Endothelial cell of umbilical vein (primary cell): ENCODE data around the gene MPV17. TPM values are rescaled to one million over a fixed set of nuclear protein-coding genes. Genes with fewer than 3 reads are reported as not detected.

ENCODE experiments used
- BruUV-seq: library from RNA; stranded (reverse); fragments of 400-500 nt; replicated peaks from 2 replicates; lab custom pipeline; 2021; lab: Mats Ljungman, UMichigan
- CTCF ChIA-PET: fragments of 300-600, 350-600 bp; sonication (Branson Sonifier 250); formaldehyde crosslinking; loops from one replicate; lab custom pipeline; 2021; ENCODE audit warnings: antibody characterized with exemption, inconsistent platforms; lab: Charles Lee
- POLR2A ChIA-PET: fragments of 300-600, 350-600 bp; sonication (Branson Sonifier 250); formaldehyde crosslinking; loops from one replicate; lab custom pipeline; 2021; ENCODE audit warnings: antibody characterized with exemption, inconsistent platforms; lab: Charles Lee
- DNase-seq: peaks from one replicate; pipeline ENCODE4 v3.0.0-alpha.2; 2011; ENCODE audit warnings: low read depth, low spot score
- FAIRE-seq: peaks from 2 replicates; lab custom pipeline; 2011; peaks lifted over from hg19 to GRCh38; lab: Jason Lieb, UNC
- H2AFZ ChIP-seq: 2 replicates; pipeline ENCODE4 v1.6.0; 2012; ENCODE audit warnings: low read depth, low read length, control low read depth, inconsistent platforms
- H3K27ac ChIP-seq: 2 replicates; pipeline ENCODE4 v1.5.1; 2011; ENCODE audit warnings: low read depth, mild to moderate bottlenecking, control low read depth, low read length, moderate library complexity; ENCODE audit not compliant: insufficient read depth
- H3K27me3 ChIP-seq, 2 experiments: 2 replicates each; pipeline versions ENCODE4 v1.6.0 to v1.6.1; 2011; ENCODE audit warnings: low read length in 2 of 2, mixed read lengths in 1 of 2; ENCODE audit not compliant: control insufficient read depth in 2 of 2, insufficient read depth in 2 of 2
- H3K36me3 ChIP-seq, 2 experiments: 2 replicates in 1 of 2; 3 replicates in 1 of 2; pipeline ENCODE4 v1.5.1; 2011; ENCODE audit warnings: low read length in 2 of 2, mild to moderate bottlenecking in 1 of 2, moderate library complexity in 1 of 2; ENCODE audit not compliant: control insufficient read depth in 2 of 2, insufficient read depth in 2 of 2; ENCODE audit errors: extremely low read depth in 1 of 2
- H3K4me1 ChIP-seq: 3 replicates; pipeline ENCODE4 v1.5.1; 2011; ENCODE audit warnings: mild to moderate bottlenecking, low read length; ENCODE audit not compliant: control insufficient read depth, insufficient read depth; ENCODE audit errors: extremely low read depth
- H3K4me2 ChIP-seq: 2 replicates; pipeline ENCODE4 v1.6.1; 2011; ENCODE audit warnings: low read length, control low read depth, mixed read lengths; ENCODE audit not compliant: insufficient read depth
- H3K4me3 ChIP-seq, 3 experiments: fragments of 200-600 bp in 1 of 3; sonication (generic), shearing (Covaris generic) in 1 of 3; replicated peaks in 1 of 3; 2 replicates each; pipeline ENCODE4 v1.5.1; 2011 to 2016; ENCODE audit warnings: control low read depth in 3 of 3, low read length in 3 of 3, mild to moderate bottlenecking in 2 of 3, inconsistent platforms in 1 of 3, low read depth in 1 of 3, moderate library complexity in 1 of 3; ENCODE audit not compliant: insufficient read depth in 1 of 3
- H3K79me2 ChIP-seq: 2 replicates; pipeline ENCODE4 v1.6.0; 2012; ENCODE audit warnings: low read length, inconsistent platforms; ENCODE audit not compliant: control insufficient read depth, insufficient read depth
- H3K9ac ChIP-seq: replicated peaks from 2 replicates; pipeline ENCODE3; 2011; ENCODE audit warnings: low read length, control low read depth; ENCODE audit not compliant: insufficient read depth; ENCODE audit errors: extremely low read depth
- H3K9me1 ChIP-seq: replicated peaks from 3 replicates; pipeline ENCODE4 v1.6.0; 2011; ENCODE audit warnings: mild to moderate bottlenecking, low read length; ENCODE audit not compliant: control insufficient read depth, insufficient read depth; ENCODE audit errors: extremely low read depth
- H3K9me3 ChIP-seq: replicated peaks from 2 replicates; pipeline ENCODE4 v1.5.1; 2012; ENCODE audit warnings: low read length, inconsistent platforms; ENCODE audit not compliant: control insufficient read depth, insufficient read depth
- H4K20me1 ChIP-seq: replicated peaks from 2 replicates; pipeline ENCODE3; 2011; ENCODE audit warnings: mild to moderate bottlenecking, low read length; ENCODE audit not compliant: control insufficient read depth, insufficient read depth; ENCODE audit errors: extremely low read depth
- CTCF ChIP-seq, 2 donors: IDR thresholded peaks; 1 replicate in 1 of 2; 2 replicates in 1 of 2; pipeline ENCODE4 v1.5.1; 2011; ENCODE audit warnings: low read length in 2 of 2, mild to moderate bottlenecking in 2 of 2, moderate library complexity in 2 of 2, control low read depth in 1 of 2, inconsistent platforms in 1 of 2, low read depth in 1 of 2; ENCODE audit not compliant: insufficient read depth in 1 of 2; ENCODE audit errors: extremely low read depth in 1 of 2
- EZH2 ChIP-seq: IDR thresholded peaks from 2 replicates; pipeline ENCODE4 v1.6.1; 2012; ENCODE audit warnings: borderline replicate concordance, low read depth, mild to moderate bottlenecking, moderate library complexity, low read length, inconsistent platforms; ENCODE audit not compliant: severe bottlenecking
- FOS ChIP-seq: IDR thresholded peaks from 2 replicates; pipeline ENCODE4 v1.6.1; 2011; ENCODE audit warnings: mild to moderate bottlenecking, low read length, moderate library complexity, borderline replicate concordance; ENCODE audit not compliant: insufficient read depth
- GATA2 ChIP-seq: IDR thresholded peaks from 2 replicates; pipeline ENCODE4 v1.7.0; 2011; ENCODE audit warnings: low read depth, mild to moderate bottlenecking, moderate library complexity, mixed read lengths, low read length; ENCODE audit not compliant: insufficient read length, insufficient read depth
- JUN ChIP-seq: IDR thresholded peaks from 2 replicates; pipeline ENCODE4 v1.6.1; 2011; ENCODE audit warnings: borderline replicate concordance, low read depth; ENCODE audit not compliant: insufficient read length, insufficient read depth
- MYC ChIP-seq: IDR thresholded peaks from one replicate; pipeline ENCODE4 v1.6.1; 2011; ENCODE audit warnings: mild to moderate bottlenecking, low read depth, low read length
- POLR2A ChIP-seq: IDR thresholded peaks from 2 replicates; pipeline ENCODE4 v1.6.1; 2012; ENCODE audit warnings: low read depth, mild to moderate bottlenecking, control low read depth, low read length
- POLR2AphosphoS5 ChIP-seq: IDR thresholded peaks from 2 replicates; pipeline ENCODE4 v1.6.1; 2012; ENCODE audit warnings: low read depth, mild to moderate bottlenecking, control low read depth, low read length, moderate library complexity; ENCODE audit not compliant: insufficient read depth
- dilution Hi-C: fragments of 300-500 bp; cut with MboI; formaldehyde crosslinking; loops from one replicate; pipeline ENCODE4 v1.15.0; 2019; ENCODE audit warnings: low sequenced_read_pairs; ENCODE audit not compliant: extremely low pct_ligation_motif_present
- intact Hi-C: fragments of 100-400 bp; cut with micrococcal nuclease; formaldehyde crosslinking; loops from one replicate; pipeline ENCODE4 v1.10.0; 2022
- polyA plus RNA-seq, 4 experiments: library from polyadenylated mRNA; depleted of rRNA in 3 of 4; stranded (reverse) in 3 of 4; unstranded in 1 of 4; fragments of >200 nt; gene quantifications; 2 replicates each; pipeline versions ENCODE4 v1.2.1 to v1.2.3, GENCODE V29; 2011 to 2012; ENCODE audit warnings: missing spikeins in 1 of 4
- total RNA-seq: library from RNA; stranded (reverse); gene quantifications from 2 replicates; pipeline ENCODE4 v1.2.3, GENCODE V29; 2021
- TF ChIP-seq, protein P1 (sequence below): IDR thresholded peaks from 2 replicates; pipeline ENCODE4 v1.6.1; 2011; ENCODE audit not compliant: insufficient read depth, insufficient read length

MPV17 gene
- total and polyA plus RNA-seq, 2 donors (not counting 3 experiments of a cell fraction or from before 2014, with no cell fraction given): 74.7 to 267 TPM

DNA sequence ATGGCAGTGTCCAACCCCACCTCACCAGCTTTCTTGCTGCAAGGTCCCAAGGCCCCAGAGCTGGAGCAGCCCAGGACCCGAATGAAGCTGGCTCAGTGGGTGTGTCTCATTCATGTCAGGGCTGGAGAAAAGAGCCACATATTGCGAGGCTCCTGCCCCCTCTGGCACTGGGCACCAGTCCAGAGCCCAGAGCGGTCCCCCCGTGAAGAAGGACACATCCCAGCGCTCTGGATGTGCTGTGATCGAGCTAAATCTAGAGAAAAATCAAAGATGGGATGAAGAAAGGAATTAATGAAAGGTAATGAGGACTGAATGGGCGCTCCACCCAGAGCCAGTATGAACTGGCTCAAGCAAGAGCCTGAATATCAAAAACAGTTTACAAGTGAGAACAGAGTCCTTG, 13.3 kb upstream of the MPV17 start:
- Histone ChIP-seq H3K9me1 (no peaks in the 10 kb centered on the region), H3K9ac (no peak overlapping the region), H4K20me1 (no peaks in the 10 kb centered on the region), H3K27me3 (no peaks in the 10 kb centered on the region), H3K36me3 (peaks cover 17 to 34% of the 10 kb centered on the region in 2 experiments), H2AFZ (no peak overlapping the region), H3K9me3 (no peaks in the 10 kb centered on the region), H3K4me3 (no peak overlapping the region), H3K4me1 (no peaks in the 10 kb centered on the region), H3K27ac (no peak overlapping the region), H3K4me2 (no peak overlapping the region), H3K79me2 (no peaks in the 10 kb centered on the region)
- intact Hi-C loops (no loop called here), dilution Hi-C loops (no loop called here)
- DNase-seq (no peak), FAIRE-seq (no peak)
- TF ChIP-seq FOS: no peak
- TF ChIP-seq, protein P1, sequence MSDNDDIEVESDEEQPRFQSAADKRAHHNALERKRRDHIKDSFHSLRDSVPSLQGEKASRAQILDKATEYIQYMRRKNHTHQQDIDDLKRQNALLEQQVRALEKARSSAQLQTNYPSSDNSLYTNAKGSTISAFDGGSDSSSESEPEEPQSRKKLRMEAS: no peak
- TF ChIP-seq GATA2: no peak
- no peak for TF ChIP-seq JUN
- no peak for TF ChIP-seq POLR2A
- no peak for TF ChIP-seq CTCF (IDR thresholded peaks at IDR 0.05; ENCODE audit: extremely low read depth in 1 of 2, insufficient read depth in 1 of 2, low read depth in 1 of 2, low read length in 2 of 2)
- no peak for TF ChIP-seq EZH2
- TF ChIP-seq MYC: no peak
- no peak for TF ChIP-seq POLR2AphosphoS5
- CTCF ChIA-PET: no interaction called here
- POLR2A ChIA-PET: no interaction called here
- no TSS peak for BruUV-seq
